ENCODE results near the gene RBM10. TPM values are rescaled to one million over a fixed set of nuclear protein-coding genes. Genes with fewer than 3 reads are reported as not detected.

The RBM10 gene
- total RNA-seq, 2 experiments from 2014 or later: 66.4 to 66.7 TPM

GRCh38 chrX:47156611-47157520 is 11.8 kb downstream of the RBM10 start:
- DNase-seq (no peak), ATAC-seq (no peak)
- Mint-ChIP-seq H3K4me1 (ENCODE audit: low read depth) (peaks cover 6% of the 10 kb centered on the region), H3K4me3 (no peak overlapping the region), H3K9me3 (no peaks in the 10 kb centered on the region), H3K36me3 (ENCODE audit: low read depth) (peaks cover 24% of the 10 kb centered on the region), H3K27ac (no peak overlapping the region), H3K27me3 (no peaks in the 10 kb centered on the region)
- intact Hi-C loops (cut with micrococcal nuclease): no loop called here
- ChIA-PET CTCF (interaction anchor here (0.7 kb wide), 1 partner anchor 14 kb away, joined by 3 read pairs; no protein-coding TSS in a partner anchor), POLR2A (interaction anchor here (1.5 kb wide), 1 partner anchor 12 kb away, joined by 4 read pairs; the partner anchor contains the start of genes NDUFB11 and RBM10)
- TF ChIP-seq, protein P1, sequence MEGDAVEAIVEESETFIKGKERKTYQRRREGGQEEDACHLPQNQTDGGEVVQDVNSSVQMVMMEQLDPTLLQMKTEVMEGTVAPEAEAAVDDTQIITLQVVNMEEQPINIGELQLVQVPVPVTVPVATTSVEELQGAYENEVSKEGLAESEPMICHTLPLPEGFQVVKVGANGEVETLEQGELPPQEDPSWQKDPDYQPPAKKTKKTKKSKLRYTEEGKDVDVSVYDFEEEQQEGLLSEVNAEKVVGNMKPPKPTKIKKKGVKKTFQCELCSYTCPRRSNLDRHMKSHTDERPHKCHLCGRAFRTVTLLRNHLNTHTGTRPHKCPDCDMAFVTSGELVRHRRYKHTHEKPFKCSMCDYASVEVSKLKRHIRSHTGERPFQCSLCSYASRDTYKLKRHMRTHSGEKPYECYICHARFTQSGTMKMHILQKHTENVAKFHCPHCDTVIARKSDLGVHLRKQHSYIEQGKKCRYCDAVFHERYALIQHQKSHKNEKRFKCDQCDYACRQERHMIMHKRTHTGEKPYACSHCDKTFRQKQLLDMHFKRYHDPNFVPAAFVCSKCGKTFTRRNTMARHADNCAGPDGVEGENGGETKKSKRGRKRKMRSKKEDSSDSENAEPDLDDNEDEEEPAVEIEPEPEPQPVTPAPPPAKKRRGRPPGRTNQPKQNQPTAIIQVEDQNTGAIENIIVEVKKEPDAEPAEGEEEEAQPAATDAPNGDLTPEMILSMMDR (IDR thresholded peaks at IDR 0.05): no peak

- Mint-ChIP-seq H3K36me3 (ENCODE audit: low read depth) (peaks cover 28% of the 10 kb centered on the region), H3K4me1 (ENCODE audit: low read depth) (peaks cover 6% of the 10 kb centered on the region), H3K27ac (no peak overlapping the region), H3K4me3 (no peak overlapping the region), H3K27me3 (no peaks in the 10 kb centered on the region), H3K9me3 (no peaks in the 10 kb centered on the region)
- ATAC-seq (no peak), DNase-seq (no peak)
- intact Hi-C loops (cut with micrococcal nuclease): no loop called here
- TF ChIP-seq, protein P1 (IDR thresholded peaks at IDR 0.05): no peak
- ChIA-PET POLR2A (interaction anchor here (1.0 to 1.5 kb wide), 2 partner anchors 13 to 33 kb away, joined by 3 to 4 read pairs; partner anchors contain the start of genes NDUFB11 and RBM10), CTCF (interaction anchor here (0.7 kb wide), 1 partner anchor 15 kb away, joined by 3 read pairs; no protein-coding TSS in a partner anchor)
These were observed 13.1 kb downstream of the RBM10 start for GRCh38 chrX:47158131-47158530.

DNA sequence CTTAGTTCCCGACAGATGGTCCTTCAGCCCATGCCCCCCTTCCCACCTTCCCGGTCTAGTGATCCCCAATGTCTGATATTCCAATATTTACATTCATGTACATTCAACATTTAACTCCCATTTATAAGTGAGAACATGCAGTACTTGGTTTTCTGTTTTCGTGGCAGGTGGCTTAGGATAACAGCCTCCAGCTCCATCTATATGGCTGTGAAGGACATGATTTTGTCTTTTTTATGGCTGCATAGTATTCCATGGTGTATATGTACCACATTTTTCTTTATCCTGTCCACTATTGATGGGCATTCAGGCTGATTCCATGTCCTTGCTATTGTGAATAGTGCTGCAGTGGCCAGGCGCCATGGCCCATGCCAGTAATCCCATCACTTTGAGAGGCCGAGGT is 13.8 kb downstream of the RBM10 start:
- peaks cover 6% of the 10 kb centered on the region for H3K4me1 Mint-ChIP-seq (ENCODE audit: low read depth)
- no peaks in the 10 kb centered on the region for H3K27me3 Mint-ChIP-seq
- H3K4me3 Mint-ChIP-seq: no peak overlapping the region
- POLR2A ChIA-PET: interaction anchor here (1.0 kb wide), 1 partner anchor 32 kb away, joined by 3 read pairs; no protein-coding TSS in a partner anchor
- peaks cover 27% of the 10 kb centered on the region for H3K36me3 Mint-ChIP-seq (ENCODE audit: low read depth)
- CTCF ChIA-PET: no interaction called here
- H3K27ac Mint-ChIP-seq: no peak overlapping the region
- no peak for DNase-seq
- no peaks in the 10 kb centered on the region for H3K9me3 Mint-ChIP-seq
- TF ChIP-seq, protein P1 (IDR thresholded peaks at IDR 0.05): no peak
- intact Hi-C loops (cut with micrococcal nuclease): no loop called here
- no peak for ATAC-seq

GRCh38 chrX:47160781-47161180 is 15.8 kb downstream of the RBM10 start:
- POLR2A ChIA-PET: no interaction called here
- no peak overlapping the region for H3K27ac Mint-ChIP-seq
- ATAC-seq (no peak), DNase-seq (no peak)
- CTCF ChIA-PET: no interaction called here
- TF ChIP-seq, protein P1 (IDR thresholded peaks at IDR 0.05): no peak
- no peaks in the 10 kb centered on the region for H3K9me3 Mint-ChIP-seq
- H3K27me3 Mint-ChIP-seq: no peaks in the 10 kb centered on the region
- H3K4me1 Mint-ChIP-seq (ENCODE audit: low read depth): peaks cover 9% of the 10 kb centered on the region
- no peak overlapping the region for H3K4me3 Mint-ChIP-seq
- intact Hi-C loops (cut with micrococcal nuclease): no loop called here
- peaks cover 33% of the 10 kb centered on the region for H3K36me3 Mint-ChIP-seq (ENCODE audit: low read depth)

Measured in activated CD8-positive, alpha-beta T cell treated with anti-CD3 and anti-CD28 coated beads for 36 hours (primary cell).